GM18870 (cell line): Measurements from ENCODE around the gene BNC1.
"Not testable (repeated sequence)": the region's sequence is repeated elsewhere in the genome, so short reads cannot be mapped to it uniquely, and the experiment has no call there.

ENCODE experiments used
- ATAC-seq: cut with Tn5 transposase; IDR thresholded peaks from one replicate; pipeline ENCODE4 v1.9.1; 2021; ENCODE audit warnings: moderate library complexity; ENCODE audit not compliant: unreplicated experiment

Gene BNC1

DNA sequence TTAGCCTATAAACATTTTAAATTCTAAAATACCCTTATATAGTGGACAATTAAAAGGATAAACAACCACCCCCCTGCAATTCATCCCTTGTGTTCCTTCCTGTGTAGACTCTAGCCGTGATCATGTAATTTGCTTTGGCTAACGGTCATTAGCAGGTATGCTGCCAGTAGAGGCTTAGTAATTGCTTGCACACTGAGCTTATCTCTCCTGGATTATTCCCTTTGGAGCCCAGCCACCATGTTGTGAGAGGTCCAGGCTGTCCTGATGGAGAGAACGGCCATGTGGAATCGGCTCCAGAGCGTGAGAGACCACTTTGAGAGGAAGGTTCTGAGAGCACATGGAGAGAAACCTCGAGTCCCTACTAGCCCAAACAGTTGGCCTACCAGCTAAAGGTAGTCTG, 11.0 kb upstream of the BNC1 start:
- ATAC-seq = no peak

DNA sequence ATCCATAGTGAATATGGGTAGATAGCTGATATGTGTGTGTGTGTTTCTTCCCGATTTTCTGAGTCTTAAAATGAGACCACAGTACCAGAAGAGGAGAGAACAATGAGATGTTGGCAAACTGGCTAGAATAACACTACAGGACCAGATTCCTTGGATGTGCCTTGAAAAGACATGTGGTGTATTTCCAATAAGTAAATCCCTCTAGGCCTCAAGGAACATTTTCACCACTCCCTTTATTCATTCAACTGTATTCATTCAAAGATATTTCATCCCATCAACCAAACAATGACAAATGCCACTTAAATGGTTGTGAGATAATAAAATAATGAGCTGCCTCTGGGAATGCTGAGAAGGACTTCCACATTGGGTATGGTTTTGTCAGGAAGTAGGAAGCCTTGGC, 8.7 kb upstream of the BNC1 start:
- ATAC-seq = no peak

DNA sequence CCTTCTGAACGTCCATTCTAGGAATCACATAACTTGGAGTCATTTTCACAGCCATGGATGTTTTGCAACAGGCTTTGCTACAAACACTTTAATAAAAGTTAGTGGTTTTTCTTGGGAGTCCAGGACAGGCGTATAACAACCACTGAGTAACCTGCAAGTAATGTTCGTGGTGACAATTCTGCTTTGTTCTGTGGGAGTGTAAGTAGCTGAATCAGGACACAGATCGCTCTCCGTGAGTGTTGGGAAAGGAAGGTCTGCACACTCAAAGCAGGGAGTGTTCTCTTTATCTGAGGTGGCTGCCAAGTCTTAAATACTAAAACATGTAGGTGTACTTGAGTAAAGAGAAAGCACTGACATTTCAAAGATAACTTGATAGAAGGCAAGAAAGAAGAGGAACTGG, 7.9 kb upstream of the BNC1 start:
- ATAC-seq = no peak

DNA sequence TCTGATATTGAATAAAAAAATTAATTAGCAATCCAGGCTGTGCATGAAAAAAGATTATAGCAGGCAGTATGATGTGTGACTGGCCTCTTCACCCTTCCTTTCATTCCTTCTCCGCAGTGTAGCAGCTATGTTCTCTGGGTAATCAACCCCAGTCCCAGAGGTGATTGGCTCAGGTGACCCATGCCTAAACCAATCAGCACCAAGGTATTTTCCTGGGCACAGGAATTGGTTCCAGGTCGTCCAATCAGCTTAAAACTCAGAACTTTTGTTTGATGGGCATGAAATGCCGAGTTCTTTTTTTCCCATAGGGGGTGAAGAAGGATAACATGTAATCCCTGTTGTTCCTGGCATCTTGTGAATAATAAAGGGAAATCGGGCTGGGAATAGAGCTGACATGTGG, 5.8 kb upstream of the BNC1 start:
- ATAC-seq = no peak

DNA sequence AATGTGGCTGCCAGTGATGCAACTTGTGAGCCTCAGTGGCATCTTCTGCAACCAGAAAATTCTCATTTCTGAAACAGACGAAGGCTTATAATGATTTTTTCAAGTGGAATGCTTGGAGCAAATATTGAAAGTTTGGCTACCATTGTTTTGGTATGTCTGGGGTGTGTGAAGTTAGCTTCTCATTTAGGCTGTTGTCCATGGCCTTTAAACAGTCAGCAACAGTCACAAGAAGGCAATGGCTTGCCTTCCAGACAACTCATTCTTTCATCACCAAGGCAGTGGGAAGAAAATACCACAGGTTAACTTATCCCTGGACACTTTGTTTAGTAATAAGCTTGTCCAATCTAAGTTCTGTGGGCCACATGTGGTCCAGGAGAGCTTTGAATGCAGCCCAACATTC, 4.7 kb upstream of the BNC1 start:
- ATAC-seq = no peak

DNA sequence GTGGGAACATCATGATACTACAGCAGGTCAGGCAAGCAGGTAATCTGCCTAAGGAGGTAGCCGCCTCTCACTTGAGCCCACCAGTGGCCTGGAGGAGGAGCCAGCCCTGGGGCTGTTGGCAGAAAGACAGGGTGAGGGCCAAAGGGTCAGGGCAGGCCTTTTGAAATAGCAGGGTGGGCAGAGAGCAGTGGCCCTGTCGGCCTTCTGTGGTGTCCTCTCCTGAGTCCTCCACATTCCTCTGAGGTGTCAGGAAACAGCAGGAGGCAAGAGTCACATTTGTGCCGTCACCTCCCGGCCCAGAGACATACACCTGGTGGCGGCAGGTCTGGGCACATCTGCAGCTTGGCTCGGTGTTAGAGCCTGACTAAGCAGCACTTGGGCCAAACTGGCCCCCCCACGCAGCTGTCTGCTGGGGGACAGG, 3.9 kb upstream of the BNC1 start:
- no peak for ATAC-seq

DNA sequence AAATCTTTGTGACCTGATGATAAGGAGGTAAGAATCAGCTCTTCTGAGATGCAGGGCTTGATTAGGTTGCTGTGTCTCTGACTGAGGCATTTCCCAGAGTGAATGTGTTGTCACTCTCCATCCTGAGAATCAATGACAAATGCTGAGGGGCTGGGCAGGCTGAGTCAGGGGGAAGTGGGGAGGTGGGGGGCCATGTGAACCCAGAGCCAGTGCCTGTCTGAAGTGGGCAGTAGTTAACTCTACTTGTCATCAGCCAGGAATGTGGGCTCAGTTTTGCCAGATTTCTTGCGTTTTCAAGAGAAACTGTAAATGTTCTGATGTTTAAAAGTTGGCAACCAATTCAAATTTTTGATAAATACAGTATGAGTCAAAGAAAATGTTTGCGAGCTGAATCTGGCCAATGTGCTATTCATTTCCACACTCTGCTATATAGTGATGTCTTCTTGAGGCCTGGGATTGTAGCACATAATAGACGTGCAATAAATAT, 3.1 kb upstream of the BNC1 start:
- no peak for ATAC-seq

DNA sequence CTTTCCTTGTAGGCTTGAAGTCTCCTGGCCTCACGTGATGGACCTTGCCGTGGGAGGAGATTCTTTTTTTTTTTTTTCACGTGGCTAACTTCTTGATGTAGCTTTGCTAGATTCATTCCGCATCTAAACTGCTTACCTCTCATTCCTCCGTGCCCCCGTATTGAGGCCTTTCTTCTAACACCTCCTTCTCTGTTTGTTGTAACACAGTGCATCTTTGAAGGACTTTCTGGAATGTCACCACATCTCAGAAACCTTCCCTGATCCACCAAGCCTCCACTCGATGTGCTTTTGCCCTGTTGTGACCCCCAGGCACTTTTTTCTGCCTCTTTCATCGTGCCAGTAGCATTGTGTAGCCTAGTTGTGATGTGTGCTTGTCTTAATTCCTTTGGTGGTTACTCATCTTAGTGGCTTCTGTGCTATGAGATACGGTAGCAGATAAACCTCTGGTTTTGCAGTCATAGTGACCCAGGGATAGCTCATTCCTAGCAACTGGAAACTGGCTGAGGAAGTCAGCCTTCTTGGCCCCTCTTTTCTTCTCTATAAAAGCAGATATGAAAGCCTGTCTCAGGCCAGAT, 1.6 kb upstream of the BNC1 start:
- ATAC-seq = no peak

DNA sequence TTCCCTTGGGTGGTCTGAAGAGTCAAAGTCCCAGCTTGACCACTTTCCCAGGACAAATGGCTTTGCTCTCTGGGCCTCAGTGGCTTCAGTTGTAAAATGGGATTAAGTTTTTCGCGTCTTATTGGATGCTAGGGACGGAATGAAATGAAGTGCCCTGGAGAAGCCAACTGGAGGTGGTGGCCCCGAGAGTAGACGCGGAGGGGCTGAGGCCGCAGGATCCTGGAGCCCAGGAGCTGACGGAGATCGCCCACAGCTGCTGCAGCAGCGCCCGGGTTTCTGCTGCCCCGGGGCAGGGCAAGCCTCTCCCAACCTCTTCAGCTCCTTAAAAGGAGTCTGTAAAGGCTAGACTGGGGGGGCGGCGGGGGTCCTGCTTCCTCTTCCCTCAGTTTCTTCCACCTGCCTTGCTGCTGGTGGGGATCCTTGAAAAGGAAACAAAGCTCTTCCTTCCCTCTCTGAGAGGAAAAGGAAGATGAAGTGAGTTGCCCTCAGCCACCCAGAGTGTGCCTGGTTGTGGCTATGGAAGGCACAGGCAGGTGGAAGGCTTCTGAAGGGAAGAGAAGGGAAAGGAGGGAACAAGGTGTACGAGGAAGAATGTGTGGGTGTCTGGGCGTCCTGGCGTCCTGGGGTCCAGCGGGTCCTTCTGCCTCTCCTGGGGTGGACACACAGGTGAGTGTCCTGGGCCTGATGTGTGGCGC, 967 bp upstream of the BNC1 start:
- no peak for ATAC-seq

DNA sequence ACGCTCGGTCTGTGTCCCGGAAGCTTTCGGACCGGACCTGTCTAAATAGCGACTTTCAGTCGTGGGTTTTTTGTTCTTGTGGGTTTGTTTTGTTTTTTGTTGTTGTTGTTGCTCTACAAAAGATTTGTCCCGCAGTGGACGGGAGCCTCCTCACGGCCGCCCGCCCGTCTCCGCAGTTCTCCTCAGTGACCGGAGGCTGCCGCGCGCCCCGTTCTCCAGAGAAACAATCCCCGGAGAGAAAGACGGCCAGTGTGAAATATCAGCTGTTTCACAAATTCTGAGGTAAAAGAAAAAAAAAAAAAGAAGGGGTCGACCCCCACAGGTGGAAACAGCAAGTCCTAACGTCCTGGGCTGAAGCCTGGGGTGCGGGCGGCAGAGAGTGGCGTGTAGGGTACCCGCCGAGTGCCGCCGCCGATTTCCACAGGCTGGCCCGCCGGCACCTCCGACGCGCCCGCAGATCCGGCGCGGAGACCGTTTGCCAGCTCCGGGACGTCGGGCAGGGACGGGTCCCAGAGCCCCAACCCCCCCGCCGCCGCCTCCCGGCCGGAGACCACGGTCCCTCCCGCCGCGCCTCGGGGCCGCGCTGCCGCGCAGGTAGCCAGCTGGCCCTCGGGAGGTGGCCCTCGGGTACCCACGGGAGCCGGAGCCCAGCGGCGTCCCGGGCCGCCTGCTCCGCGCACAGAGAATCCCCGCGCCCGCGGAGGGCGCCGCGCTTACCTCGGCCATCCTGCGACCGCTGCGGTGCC, 478 bp downstream of the BNC1 start:
- ATAC-seq = no peak

DNA sequence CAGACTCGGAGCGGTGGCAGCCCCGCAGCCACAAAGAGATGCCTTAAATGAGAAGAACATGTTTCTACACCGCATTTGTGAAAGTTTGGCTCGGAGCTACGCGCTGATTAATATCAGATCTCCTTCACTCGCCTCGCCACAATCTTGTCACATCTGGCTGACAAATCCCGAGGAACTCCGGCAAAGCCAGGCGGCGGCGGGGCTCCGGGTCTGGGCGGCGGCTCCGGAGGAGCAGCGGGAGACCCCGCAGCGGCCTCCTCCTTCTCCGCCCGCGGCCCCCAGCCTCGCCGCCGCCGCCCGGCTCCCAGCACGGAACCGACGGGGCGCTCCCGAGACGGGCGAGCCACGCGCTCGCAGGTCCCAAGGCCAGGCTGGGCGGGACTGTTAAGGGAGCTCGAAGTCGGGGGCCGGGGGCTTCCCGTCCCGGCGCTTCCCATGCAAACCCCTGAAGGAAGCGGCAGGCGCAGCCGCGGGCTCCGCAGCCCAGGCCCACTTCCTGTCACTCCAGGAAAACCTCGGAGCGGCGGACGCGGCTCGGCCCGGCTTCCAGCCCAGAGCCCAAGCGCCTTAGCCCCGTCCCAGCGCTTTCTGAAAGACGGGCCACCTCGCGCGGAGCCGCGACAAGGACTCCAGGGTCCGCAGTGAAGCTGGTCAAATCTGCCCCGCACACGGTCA, 1.2 kb downstream of the BNC1 start:
- no peak for ATAC-seq

DNA sequence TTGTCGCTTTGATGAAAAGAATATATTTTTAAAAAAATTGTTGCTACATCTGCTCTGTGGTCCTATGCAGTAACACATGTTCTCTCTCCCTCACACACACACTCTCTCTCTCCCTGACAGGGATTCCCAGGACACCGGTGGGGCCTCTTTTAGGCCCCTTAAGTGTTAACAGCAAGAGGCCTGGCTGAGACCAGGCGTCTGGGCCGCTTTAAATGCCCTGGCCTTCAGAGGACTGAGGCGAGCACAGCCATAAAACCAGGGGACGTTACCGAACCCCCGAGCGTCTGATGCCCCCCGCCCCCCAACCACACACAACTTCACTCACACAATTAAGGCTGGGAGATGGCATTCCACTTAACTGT, 1.7 kb downstream of the BNC1 start:
- ATAC-seq = no peak

DNA sequence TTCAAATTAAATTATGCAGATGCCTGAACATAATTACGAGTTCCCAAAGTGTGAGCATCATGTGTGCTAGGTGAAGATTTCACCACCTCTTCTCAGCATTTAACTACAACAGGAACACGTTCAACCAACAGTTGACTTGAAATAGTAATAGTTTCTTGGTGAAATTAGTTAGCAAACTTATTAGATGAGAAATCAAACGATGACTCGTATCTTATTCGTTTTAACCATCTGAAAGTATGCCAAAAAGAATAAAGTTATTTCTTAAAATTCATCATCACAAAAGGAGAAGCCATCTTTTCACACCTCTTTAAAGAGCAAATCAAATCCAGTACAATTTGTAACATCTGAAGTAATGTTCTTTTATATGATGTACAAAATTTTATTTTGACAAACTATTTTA, 2.3 kb downstream of the BNC1 start:
- ATAC-seq = no peak

DNA sequence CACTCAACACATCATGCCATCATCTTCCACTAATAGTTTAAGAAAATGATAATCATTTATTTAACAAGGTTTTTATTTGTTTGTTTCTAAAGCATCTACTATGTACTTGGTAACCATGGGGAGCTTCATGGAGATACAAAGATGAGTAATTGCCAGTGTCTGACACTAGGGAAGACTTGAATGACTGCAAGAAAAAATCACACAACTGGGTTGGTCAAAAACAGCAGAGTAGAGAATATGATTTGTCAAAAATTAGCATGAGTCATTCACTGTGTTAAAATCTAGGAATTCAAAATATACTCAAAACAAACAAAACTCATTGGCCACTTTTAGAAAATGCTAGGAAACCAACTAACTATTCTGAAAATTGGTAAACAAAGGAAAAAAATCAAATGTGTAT, 6.3 kb downstream of the BNC1 start:
- no peak for ATAC-seq

DNA sequence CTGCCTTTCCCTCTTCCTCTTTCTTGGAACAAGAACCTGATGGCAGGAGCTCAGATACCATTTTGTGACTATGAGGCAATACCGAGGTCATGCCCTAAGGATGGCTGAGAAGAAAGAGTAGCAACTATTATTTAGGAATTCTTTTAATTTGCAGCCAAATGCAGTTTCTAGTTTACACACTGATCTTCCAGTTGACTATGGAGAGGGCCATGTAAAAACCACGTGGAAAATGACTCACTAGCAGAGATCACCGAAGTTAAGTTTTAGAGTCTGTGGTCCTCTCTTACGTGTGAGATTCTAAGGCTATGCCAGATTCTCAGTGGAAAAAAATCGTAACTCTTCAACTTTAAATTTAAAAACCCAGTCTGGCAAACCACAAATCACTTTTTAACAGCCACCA, 7.8 kb downstream of the BNC1 start:
- no peak for ATAC-seq

DNA sequence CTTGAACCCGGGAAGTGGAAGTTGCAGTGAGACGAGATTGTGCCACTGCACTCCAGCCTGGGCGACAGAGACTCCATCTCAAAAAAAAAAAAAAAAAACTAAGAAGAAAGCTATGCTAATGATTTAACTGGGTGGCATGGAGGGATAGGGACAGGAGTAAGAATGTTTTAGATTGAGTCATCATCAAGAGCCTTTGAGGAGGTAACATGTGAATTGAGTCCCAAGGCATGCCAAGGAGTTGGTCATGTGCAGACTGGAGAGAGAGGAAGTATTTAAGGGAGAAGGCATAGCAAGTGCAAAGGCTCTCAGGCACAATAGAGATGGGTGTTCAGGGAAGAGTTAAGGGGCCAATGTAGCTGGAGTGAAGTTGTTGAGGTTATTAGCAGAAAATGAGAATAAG, 9.1 kb downstream of the BNC1 start:
- ATAC-seq = no peak

DNA sequence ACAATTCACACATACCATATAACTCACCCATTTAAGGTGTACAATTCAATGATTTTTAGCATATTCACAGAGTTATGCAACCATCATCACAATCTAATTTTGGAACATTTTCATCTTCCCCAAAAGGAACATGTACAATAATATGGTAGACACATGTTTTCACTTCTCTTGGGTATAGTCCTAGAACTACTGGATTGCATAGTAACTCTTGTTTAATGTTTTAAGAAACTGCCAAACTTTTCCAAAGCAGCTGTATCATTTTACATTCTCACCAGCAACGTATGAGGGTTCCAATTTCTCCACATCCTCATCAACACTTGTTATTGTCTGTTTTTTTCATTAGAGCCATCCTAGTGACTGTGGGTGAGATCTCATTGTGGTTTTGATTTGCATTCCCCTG, 14.3 kb downstream of the BNC1 start:
- no peak for ATAC-seq

DNA sequence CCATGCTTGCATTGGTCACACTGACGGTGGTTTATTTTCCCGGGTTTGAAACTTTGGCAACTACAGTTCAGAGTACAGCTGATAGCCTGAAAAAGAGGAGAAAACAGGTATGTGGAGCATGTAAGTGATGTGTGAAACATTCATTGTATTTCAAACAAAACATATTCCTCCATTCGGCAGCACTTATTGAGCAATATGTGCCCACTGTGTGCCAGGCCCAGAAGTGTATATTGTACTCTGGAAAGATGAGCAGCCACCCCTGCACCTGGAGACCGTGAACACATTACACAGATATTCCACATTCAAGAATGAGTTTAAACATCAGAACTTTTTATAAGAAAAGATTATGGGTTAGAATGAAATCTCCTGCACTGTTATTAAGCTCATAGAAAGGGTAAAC, 16.3 kb downstream of the BNC1 start:
- ATAC-seq = no peak

DNA sequence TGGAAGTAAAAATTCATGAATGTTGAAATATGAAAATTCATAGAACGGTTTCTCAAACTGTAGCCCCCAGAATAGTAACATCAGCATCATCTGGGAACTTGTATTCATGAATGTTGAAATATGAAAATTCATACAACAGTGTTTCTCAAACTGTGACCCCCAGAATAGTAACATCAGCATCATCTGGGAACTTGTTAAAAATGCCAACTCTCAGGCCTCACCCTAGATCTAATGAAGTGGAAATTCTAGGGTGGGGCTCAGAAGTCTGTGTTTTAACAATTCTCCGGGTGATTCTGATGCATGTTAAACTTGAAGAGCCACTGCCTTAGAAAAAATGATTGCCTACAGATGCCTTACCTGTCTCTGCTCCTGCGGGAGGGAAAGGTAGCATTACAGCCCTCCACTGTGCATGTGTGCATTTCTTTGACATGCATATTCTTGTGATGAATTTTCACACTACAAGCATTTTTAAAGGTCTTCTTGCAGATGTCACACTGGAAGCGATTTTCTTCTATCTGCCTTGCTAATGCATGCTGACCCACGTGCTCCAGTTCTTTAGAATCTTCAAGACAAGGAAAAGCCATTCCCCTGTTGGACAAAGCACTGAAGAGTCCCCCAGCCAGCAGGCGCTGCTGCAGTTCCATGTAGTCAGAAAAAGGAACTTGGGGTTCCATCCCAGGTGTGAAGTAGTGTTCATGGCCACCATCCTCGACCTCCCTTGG, 21.7 kb downstream of the BNC1 start:
- no peak for ATAC-seq

DNA sequence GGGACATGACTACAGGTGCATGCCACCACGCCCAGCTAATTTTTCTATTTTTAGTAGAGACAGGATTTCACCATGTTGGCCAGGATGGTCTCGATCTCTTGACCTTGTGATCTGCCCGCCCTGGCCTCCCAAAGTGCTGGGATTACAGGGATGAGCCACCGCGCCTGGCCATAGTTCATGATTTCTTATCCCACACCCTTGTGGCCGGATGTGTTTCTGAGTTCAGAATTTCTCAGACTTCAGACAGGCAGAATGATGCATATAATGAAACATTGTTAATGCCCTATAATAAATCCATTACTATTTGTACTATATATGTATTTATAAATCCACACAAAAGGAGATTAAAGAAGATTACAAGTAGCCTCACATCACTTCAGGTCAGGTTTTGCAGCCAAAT, 22.3 kb downstream of the BNC1 start:
- not testable (repeated sequence) for ATAC-seq

DNA sequence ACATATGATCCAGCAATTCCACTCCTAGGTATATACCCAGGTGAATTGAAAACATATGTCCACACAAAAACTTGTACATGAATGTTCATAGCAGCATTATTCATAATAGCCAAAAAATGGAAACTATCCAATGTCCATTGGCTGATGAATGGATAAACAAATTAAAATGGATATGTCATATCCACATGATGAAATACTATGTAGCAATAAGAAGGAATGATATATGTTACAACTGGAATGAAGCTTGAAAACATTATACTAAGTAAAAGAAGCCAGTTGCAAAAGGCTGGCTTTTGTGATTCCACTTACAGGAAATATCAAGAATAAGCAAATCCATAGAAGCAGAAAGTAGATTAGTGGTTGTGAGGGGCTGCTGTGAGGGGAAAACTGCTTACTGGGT, 33.7 kb downstream of the BNC1 start:
- no peak for ATAC-seq
